HFFc6 (cell line): ENCODE results near the gene CCDC138. TPM values are rescaled to one million over a fixed set of nuclear protein-coding genes. Genes with fewer than 3 reads are reported as not detected.

Experiments used
- DNase-seq: peaks from one replicate; pipeline ENCODE4 v3.0.0-alpha.2; 2018
- H3K27ac Mint-ChIP-seq: 2 replicates; pipeline ENCODE4 v1.8.0; 2020; ENCODE audit warnings: mild to moderate bottlenecking, mixed read lengths
- H3K27me3 Mint-ChIP-seq: 2 replicates; pipeline ENCODE4 v1.8.0; 2021; ENCODE audit warnings: mild to moderate bottlenecking, moderate library complexity, mixed read lengths; ENCODE audit not compliant: insufficient read depth
- H3K36me3 Mint-ChIP-seq: 2 replicates; pipeline ENCODE4 v1.8.0; 2021; ENCODE audit warnings: low read depth, mixed read lengths
- H3K4me1 Mint-ChIP-seq: 2 replicates; pipeline ENCODE4 v1.8.0; 2020; ENCODE audit warnings: low read depth, mixed read lengths
- H3K4me3 Mint-ChIP-seq: 2 replicates; pipeline ENCODE4 v1.8.0; 2020; ENCODE audit warnings: mild to moderate bottlenecking, moderate library complexity, mixed read lengths
- H3K9me3 Mint-ChIP-seq: 2 replicates; pipeline ENCODE4 v1.8.0; 2020; ENCODE audit warnings: mild to moderate bottlenecking, mixed read lengths
- CTCF ChIP-seq: fragments of 200-600 bp; sonication (generic); IDR thresholded peaks from 2 replicates; pipeline ENCODE4 v1.5.0; 2021; ENCODE audit warnings: antibody characterized with exemption, mild to moderate bottlenecking
- total RNA-seq, 6 experiments: library from RNA; stranded (reverse); fragmentation: NEBNext Ultra II Directional; extraction: Animal tissue kit (Norgen Biotek cat#: 25700); gene quantifications; 2 replicates in 1 of 6; 3 replicates in 5 of 6; pipeline ENCODE4 v1.2.3, GENCODE V29; 2021

The CCDC138 gene
- total RNA-seq, 6 experiments from 2014 or later: 2.7 to 4.9 (median 4.1) TPM

GRCh38 chr2:108923736-108924579 is 137.4 kb downstream of the CCDC138 start:
- H3K27ac Mint-ChIP-seq: no peak overlapping the region
- no peak overlapping the region for H3K4me3 Mint-ChIP-seq
- DNase-seq: no peak
- H3K4me1 Mint-ChIP-seq: peaks cover 14% of the 10 kb centered on the region
- H3K9me3 Mint-ChIP-seq: no peaks in the 10 kb centered on the region
- peaks cover 35% of the 10 kb centered on the region for H3K27me3 Mint-ChIP-seq
- no peaks in the 10 kb centered on the region for H3K36me3 Mint-ChIP-seq
- no peak for TF ChIP-seq CTCF

- Mint-ChIP-seq H3K4me3 (no peak overlapping the region), H3K36me3 (no peaks in the 10 kb centered on the region), H3K27ac (no peak overlapping the region), H3K27me3 (peaks cover 39% of the 10 kb centered on the region), H3K9me3 (no peaks in the 10 kb centered on the region), H3K4me1 (peaks cover 14% of the 10 kb centered on the region)
- no peak for DNase-seq
- TF ChIP-seq CTCF: no peak
Observed at GRCh38 chr2:108924580-108925251, 138.1 kb downstream of the CCDC138 start.

- Mint-ChIP-seq H3K4me3 (no peak overlapping the region), H3K36me3 (no peaks in the 10 kb centered on the region), H3K4me1 (peaks cover 14% of the 10 kb centered on the region), H3K27me3 (peaks cover 37% of the 10 kb centered on the region), H3K27ac (no peak overlapping the region), H3K9me3 (no peaks in the 10 kb centered on the region)
- DNase-seq: no peak
- no peak for TF ChIP-seq CTCF
Observed at GRCh38 chr2:108925286-108925685, 138.7 kb downstream of the CCDC138 start.

GRCh38 chr2:108925735-108926134 is 139.2 kb downstream of the CCDC138 start:
- Mint-ChIP-seq H3K9me3 (no peaks in the 10 kb centered on the region), H3K36me3 (no peaks in the 10 kb centered on the region), H3K4me3 (no peak overlapping the region), H3K4me1 (peaks cover 14% of the 10 kb centered on the region), H3K27ac (no peak overlapping the region), H3K27me3 (peaks cover 38% of the 10 kb centered on the region)
- no peak for DNase-seq
- no peak for TF ChIP-seq CTCF

Other genes starting within 250 kb of the CCDC138 start
- 10 to 100 TPM; 48.3 to 69.4 (median 59.8) TPM for gene RANBP2, start 67.3 kb upstream of the CCDC138 start, total RNA-seq
- gene EDAR, start 202.4 kb downstream of the CCDC138 start, total RNA-seq: not detected